H1 (cell line): ENCODE measurements around the gene NDUFB2. TPM values are rescaled to one million over a fixed set of nuclear protein-coding genes. Genes with fewer than 3 reads are reported as not detected.

Experiments used
- ASH2L ChIP-seq: fragments of 200-600, 300-600 bp; sonication (generic); IDR thresholded peaks from one replicate; pipeline ENCODE4 v1.7.1; 2017; ENCODE audit warnings: low read length
- polyA plus RNA-seq, 7 experiments: library from polyadenylated mRNA; depleted of rRNA in 3 of 7; stranded (reverse) in 5 of 7; unstranded in 2 of 7; fragments of >200 nt in 5 of 7; fragments of 200-250 nt in 2 of 7; gene quantifications; 1 replicate in 5 of 7; 2 replicates in 1 of 7; 4 replicates in 1 of 7; pipeline versions ENCODE4 v1.2.1 to v1.2.3, GENCODE V29; 2011 to 2013; ENCODE audit warnings: missing spikeins in 2 of 7, mixed read lengths in 2 of 7
- total RNA-seq: library from RNA; stranded (reverse); fragmentation: NEBNext Ultra II Directional; extraction: Animal tissue kit (Norgen Biotek cat#: 25700); gene quantifications from 2 replicates; pipeline ENCODE4 v1.2.1, GENCODE V29; 2021
- TF ChIP-seq, protein P1 (sequence below): fragments of 300-600 bp; sonication (generic); IDR thresholded peaks from 2 replicates; pipeline ENCODE4 v1.7.1; 2012; ENCODE audit warnings: low read length, moderate library complexity, mild to moderate bottlenecking, inconsistent platforms; ENCODE audit not compliant: insufficient replicate concordance

NDUFB2 gene
- total and polyA plus RNA-seq, 2 of the 8 experiments (the other 6 are each of a cell fraction or from before 2014, with no cell fraction given) = 168 to 881 TPM

- TF ChIP-seq, protein P1, sequence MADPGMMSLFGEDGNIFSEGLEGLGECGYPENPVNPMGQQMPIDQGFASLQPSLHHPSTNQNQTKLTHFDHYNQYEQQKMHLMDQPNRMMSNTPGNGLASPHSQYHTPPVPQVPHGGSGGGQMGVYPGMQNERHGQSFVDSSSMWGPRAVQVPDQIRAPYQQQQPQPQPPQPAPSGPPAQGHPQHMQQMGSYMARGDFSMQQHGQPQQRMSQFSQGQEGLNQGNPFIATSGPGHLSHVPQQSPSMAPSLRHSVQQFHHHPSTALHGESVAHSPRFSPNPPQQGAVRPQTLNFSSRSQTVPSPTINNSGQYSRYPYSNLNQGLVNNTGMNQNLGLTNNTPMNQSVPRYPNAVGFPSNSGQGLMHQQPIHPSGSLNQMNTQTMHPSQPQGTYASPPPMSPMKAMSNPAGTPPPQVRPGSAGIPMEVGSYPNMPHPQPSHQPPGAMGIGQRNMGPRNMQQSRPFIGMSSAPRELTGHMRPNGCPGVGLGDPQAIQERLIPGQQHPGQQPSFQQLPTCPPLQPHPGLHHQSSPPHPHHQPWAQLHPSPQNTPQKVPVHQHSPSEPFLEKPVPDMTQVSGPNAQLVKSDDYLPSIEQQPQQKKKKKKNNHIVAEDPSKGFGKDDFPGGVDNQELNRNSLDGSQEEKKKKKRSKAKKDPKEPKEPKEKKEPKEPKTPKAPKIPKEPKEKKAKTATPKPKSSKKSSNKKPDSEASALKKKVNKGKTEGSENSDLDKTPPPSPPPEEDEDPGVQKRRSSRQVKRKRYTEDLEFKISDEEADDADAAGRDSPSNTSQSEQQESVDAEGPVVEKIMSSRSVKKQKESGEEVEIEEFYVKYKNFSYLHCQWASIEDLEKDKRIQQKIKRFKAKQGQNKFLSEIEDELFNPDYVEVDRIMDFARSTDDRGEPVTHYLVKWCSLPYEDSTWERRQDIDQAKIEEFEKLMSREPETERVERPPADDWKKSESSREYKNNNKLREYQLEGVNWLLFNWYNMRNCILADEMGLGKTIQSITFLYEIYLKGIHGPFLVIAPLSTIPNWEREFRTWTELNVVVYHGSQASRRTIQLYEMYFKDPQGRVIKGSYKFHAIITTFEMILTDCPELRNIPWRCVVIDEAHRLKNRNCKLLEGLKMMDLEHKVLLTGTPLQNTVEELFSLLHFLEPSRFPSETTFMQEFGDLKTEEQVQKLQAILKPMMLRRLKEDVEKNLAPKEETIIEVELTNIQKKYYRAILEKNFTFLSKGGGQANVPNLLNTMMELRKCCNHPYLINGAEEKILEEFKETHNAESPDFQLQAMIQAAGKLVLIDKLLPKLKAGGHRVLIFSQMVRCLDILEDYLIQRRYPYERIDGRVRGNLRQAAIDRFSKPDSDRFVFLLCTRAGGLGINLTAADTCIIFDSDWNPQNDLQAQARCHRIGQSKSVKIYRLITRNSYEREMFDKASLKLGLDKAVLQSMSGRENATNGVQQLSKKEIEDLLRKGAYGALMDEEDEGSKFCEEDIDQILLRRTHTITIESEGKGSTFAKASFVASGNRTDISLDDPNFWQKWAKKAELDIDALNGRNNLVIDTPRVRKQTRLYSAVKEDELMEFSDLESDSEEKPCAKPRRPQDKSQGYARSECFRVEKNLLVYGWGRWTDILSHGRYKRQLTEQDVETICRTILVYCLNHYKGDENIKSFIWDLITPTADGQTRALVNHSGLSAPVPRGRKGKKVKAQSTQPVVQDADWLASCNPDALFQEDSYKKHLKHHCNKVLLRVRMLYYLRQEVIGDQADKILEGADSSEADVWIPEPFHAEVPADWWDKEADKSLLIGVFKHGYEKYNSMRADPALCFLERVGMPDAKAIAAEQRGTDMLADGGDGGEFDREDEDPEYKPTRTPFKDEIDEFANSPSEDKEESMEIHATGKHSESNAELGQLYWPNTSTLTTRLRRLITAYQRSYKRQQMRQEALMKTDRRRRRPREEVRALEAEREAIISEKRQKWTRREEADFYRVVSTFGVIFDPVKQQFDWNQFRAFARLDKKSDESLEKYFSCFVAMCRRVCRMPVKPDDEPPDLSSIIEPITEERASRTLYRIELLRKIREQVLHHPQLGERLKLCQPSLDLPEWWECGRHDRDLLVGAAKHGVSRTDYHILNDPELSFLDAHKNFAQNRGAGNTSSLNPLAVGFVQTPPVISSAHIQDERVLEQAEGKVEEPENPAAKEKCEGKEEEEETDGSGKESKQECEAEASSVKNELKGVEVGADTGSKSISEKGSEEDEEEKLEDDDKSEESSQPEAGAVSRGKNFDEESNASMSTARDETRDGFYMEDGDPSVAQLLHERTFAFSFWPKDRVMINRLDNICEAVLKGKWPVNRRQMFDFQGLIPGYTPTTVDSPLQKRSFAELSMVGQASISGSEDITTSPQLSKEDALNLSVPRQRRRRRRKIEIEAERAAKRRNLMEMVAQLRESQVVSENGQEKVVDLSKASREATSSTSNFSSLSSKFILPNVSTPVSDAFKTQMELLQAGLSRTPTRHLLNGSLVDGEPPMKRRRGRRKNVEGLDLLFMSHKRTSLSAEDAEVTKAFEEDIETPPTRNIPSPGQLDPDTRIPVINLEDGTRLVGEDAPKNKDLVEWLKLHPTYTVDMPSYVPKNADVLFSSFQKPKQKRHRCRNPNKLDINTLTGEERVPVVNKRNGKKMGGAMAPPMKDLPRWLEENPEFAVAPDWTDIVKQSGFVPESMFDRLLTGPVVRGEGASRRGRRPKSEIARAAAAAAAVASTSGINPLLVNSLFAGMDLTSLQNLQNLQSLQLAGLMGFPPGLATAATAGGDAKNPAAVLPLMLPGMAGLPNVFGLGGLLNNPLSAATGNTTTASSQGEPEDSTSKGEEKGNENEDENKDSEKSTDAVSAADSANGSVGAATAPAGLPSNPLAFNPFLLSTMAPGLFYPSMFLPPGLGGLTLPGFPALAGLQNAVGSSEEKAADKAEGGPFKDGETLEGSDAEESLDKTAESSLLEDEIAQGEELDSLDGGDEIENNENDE = no peak
- TF ChIP-seq ASH2L = no peak
Measured at GRCh38 chr7:140732416-140732815, 35.9 kb downstream of the NDUFB2 start (continued).
